Esophagus squamous epithelium (tissue), 4 donors: ENCODE results near the gene CA6.

Source experiments
- POLR2A ChIP-seq, 4 donors: fragments of 450-650 bp; IDR thresholded peaks; one replicate each; pipeline ENCODE4 v1.6.1; 2017; ENCODE audit warnings: antibody characterized with exemption in 4 of 4, mild to moderate bottlenecking in 4 of 4, moderate library complexity in 3 of 4
- TF ChIP-seq, protein P1 (sequence below), 6 experiments: fragments of 450-650 bp in 4 of 6; fragments of 200-600 bp in 2 of 6; sonication (generic) in 2 of 6; IDR thresholded peaks; one replicate each; pipeline ENCODE4 v1.5.1; 2016 to 2019; ENCODE audit warnings: antibody characterized with exemption in 6 of 6, mild to moderate bottlenecking in 4 of 6, moderate library complexity in 4 of 6

DNA sequence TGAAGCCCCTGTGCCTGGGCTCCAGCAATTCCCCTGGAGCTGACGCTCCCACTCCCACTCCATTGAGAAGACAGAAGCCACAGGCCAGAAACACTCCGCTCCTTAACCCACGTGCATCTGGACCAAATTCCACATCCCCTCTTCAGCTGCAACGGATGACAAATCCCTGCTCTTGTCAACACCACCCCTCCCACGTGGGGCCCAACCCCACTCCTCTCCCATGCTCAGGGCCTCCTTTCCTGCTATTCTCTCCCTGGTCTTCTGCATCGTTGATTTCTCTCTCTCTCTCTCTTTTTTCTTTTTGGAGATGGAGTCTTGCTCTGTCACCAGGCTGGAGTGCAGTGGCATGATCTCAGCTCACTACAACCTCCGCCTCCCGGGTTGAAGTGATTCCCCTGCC, 18.3 kb downstream of the CA6 start:
- TF ChIP-seq, protein P1, sequence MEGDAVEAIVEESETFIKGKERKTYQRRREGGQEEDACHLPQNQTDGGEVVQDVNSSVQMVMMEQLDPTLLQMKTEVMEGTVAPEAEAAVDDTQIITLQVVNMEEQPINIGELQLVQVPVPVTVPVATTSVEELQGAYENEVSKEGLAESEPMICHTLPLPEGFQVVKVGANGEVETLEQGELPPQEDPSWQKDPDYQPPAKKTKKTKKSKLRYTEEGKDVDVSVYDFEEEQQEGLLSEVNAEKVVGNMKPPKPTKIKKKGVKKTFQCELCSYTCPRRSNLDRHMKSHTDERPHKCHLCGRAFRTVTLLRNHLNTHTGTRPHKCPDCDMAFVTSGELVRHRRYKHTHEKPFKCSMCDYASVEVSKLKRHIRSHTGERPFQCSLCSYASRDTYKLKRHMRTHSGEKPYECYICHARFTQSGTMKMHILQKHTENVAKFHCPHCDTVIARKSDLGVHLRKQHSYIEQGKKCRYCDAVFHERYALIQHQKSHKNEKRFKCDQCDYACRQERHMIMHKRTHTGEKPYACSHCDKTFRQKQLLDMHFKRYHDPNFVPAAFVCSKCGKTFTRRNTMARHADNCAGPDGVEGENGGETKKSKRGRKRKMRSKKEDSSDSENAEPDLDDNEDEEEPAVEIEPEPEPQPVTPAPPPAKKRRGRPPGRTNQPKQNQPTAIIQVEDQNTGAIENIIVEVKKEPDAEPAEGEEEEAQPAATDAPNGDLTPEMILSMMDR (IDR thresholded peaks at IDR 0.05) = no peak
- TF ChIP-seq POLR2A (IDR thresholded peaks at IDR 0.05) = no peak
